Measurements from ENCODE around the gene CSTF3.
A peak's percentile ranks its signal among the peaks of the same experiment; 100 is the strongest.
"Not testable (repeated sequence)": the region's sequence is repeated elsewhere in the genome, so short reads cannot be mapped to it uniquely, and the experiment has no call there.

CSTF3 gene

GRCh38 chr11:33072465-33072864 lies 88.8 kb downstream of the CSTF3 start:
- DNase-seq, result no peak

- DNase-seq, result no peak
Observed at GRCh38 chr11:33068611-33069340, 92.5 kb downstream of the CSTF3 start.

- no peak for DNase-seq
Observed at GRCh38 chr11:33067294-33067693, 94.0 kb downstream of the CSTF3 start.

- peak; percentile 30 for DNase-seq
Observed at GRCh38 chr11:33065445-33066178, 95.7 kb downstream of the CSTF3 start.

- no peak for DNase-seq
Observed at GRCh38 chr11:33064866-33065265, 96.4 kb downstream of the CSTF3 start.

GRCh38 chr11:33064033-33064825 lies 97.1 kb downstream of the CSTF3 start:
- DNase-seq, result no peak

GRCh38 chr11:33063326-33063881 lies 97.9 kb downstream of the CSTF3 start:
- no peak for DNase-seq

GRCh38 chr11:33062137-33062536 lies 99.1 kb downstream of the CSTF3 start:
- DNase-seq, result no peak

GRCh38 chr11:33060271-33060670 lies 101.0 kb downstream of the CSTF3 start:
- DNase-seq, result no peak

- no peak for DNase-seq
Observed at GRCh38 chr11:33059331-33060007, 101.8 kb downstream of the CSTF3 start.

GRCh38 chr11:33057284-33057683 lies 104.0 kb downstream of the CSTF3 start:
- DNase-seq, result no peak

- DNase-seq, result no peak
Observed at GRCh38 chr11:33055375-33055774, 105.9 kb downstream of the CSTF3 start.

- no peak for DNase-seq
Observed at GRCh38 chr11:33052231-33052630, 109.0 kb downstream of the CSTF3 start.

- not testable (repeated sequence) for DNase-seq
Observed at GRCh38 chr11:33049565-33050408, 111.5 kb downstream of the CSTF3 start.

- not testable (repeated sequence) for DNase-seq
Observed at GRCh38 chr11:33048701-33049100, 112.6 kb downstream of the CSTF3 start.

- DNase-seq, result no peak
Observed at GRCh38 chr11:33045551-33046255, 115.6 kb downstream of the CSTF3 start.

- DNase-seq, result no peak
Observed at GRCh38 chr11:33044285-33044756, 117.0 kb downstream of the CSTF3 start.

- no peak for DNase-seq
Observed at GRCh38 chr11:33043221-33043830, 118.0 kb downstream of the CSTF3 start.

- no peak for DNase-seq
Observed at GRCh38 chr11:33040862-33041453, 120.3 kb downstream of the CSTF3 start.

All from amniotic stem cell (primary cell).